Femur (tissue), 1 donor: ENCODE measurements around the gene PMEL.
"Not testable (repeated sequence)": the region's sequence is repeated elsewhere in the genome, so short reads cannot be mapped to it uniquely, and the experiment has no call there.

ENCODE experiments used
- DNase-seq: peaks from one replicate; pipeline ENCODE4 v3.0.0-alpha.2; 2017

PMEL gene

GRCh38 chr12:55982319-55982936 is 16.6 kb upstream of the PMEL start:
- DNase-seq, result no peak

DNA sequence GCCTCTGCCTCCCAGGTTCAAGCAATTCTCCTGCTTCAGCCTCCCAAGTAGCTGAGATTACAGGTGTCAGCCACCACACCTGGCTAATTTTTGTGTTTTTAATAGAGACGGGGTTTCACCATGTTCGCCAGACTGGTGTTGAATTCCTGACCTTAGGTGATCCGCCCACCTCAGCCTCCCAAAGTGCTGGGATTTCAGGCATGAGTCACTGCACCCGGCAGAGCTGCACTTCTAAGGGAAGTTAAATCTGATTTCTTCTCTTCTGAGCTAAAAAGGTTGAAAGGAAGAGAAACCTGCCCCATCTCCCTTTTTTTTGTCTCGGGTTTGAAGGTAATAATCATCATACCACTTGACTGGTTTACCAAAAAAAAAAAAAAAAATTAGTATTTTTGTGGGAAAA is 16.0 kb upstream of the PMEL start:
- DNase-seq, result not testable (repeated sequence)

GRCh38 chr12:55979069-55979468 is 13.2 kb upstream of the PMEL start:
- no peak for DNase-seq

- DNase-seq, result no peak
Measured at GRCh38 chr12:55978393-55978792, 12.6 kb upstream of the PMEL start.

DNA sequence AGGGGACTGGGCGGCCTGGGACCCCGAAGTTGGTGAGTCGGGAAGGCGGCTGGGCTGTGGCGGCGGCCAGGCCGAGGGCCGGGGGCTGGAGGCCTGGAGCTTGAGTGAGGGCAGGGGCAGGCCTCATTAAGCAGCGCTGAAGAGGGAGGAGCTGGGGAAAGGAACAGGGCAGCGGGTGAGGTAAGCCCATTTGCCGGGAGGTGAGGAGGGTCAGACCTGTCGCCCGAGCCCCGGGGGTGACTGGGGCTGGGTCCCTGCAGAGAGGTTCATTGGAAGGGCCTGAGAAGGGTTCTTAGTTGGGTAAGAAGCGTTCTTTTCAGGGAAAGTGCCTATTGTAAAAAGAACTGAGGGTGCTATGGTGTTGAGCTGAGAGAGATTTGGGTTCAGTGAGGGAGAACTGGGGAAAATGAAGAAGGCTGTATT is 8.5 kb upstream of the PMEL start:
- peak; percentile 67 for DNase-seq

DNA sequence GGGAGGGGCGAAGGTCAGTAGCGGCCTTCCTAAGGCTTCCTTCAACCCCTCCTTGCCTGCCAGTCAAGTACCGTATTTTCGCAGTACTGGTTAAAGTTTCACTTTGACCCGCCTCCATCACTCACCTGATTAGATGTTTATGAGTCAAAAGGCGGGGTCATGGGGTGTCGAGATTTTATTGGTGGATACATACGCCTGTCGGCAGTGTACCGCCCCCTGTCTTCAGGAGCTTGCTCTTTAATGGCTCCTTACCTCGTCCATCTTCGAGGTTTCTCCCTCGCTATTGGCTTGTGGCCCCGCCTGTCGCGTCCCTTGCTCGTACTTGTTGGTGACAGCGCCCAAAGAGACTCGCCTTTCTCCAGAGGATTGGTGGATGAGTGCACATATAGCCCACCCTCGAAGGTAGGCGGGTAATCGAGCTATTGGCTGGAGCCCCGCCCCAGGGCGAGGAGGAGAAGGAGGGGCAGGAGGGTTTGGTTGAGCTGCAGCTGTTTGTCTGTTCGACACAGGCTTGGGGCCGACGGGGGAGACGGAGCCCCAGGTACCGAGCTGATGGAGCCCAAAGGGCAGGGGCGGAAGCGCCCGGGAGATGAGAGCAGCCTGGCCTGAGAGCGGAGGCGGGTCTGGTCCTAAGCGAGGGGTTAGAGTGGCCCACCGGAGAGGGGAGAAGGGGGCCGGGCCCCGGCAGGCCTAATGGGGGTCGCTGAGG is 7.9 kb upstream of the PMEL start, which contains the start of gene RAB5B:
Gene RAB5B (plus strand): TSS at position 480 of the 709 bp plus-strand sequence. CDS start 12,883 bp downstream, outside the sequence.
- peak; percentile 100 for DNase-seq

GRCh38 chr12:55972911-55973598 is 7.2 kb upstream of the PMEL start:
- no peak for DNase-seq

DNA sequence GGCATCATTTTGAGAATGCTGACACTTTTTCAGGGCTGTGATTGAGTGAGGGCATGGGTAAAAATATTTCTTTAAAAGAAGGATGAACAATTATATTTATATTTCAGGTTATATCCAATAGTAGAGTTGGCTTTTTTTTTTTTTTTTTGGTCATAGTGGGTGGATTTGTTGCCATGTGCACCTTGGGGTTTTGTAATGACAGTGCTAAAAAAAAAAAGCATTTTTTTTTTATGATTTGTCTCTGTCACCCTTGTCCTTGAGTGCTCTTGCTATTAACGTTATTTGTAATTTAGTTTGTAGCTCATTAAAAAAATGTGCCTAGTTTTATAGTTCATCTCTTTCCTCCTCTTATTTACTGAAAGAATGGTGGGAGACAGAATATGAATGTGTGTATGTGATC is 6.6 kb upstream of the PMEL start:
- no peak for DNase-seq

DNA sequence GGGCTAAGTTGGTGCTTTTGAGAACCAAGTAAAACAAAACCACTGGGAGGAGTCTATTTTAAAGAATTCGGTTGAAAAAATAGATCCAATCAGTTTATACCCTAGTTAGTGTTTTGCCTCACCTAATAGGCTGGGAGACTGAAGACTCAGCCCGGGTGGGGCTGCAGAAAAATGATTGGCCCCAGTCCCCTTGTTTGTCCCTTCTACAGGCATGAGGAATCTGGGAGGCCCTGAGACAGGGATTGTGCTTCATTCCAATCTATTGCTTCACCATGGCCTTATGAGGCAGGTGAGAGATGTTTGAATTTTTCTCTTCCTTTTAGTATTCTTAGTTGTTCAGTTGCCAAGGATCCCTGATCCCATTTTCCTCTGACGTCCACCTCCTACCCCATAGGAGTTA is 6.2 kb upstream of the PMEL start:
- DNase-seq, result no peak

DNA sequence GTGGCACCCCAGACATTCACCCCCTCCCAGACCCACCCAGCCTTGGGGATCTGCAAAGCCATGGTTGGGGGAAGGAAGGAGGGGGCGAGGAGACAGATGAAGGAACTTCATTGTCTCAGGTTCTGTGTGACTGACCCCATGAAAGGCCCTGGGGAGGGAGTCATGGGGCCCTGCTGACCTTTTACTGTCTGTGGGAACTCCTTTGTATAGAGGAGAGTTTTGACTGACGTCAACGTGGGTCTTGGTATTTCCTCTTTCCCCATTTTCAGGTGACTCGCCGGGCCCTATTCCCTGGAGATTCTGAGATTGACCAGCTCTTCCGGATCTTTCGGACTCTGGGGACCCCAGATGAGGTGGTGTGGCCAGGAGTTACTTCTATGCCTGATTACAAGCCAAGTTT is 4.9 kb upstream of the PMEL start:
- no peak for DNase-seq

- no peak for DNase-seq
Measured at GRCh38 chr12:55969356-55969755, 3.5 kb upstream of the PMEL start.

GRCh38 chr12:55966408-55967281 is 803 bp upstream of the PMEL start, which contains the start of gene CDK2:
CDK2 (plus strand) TSS chr12:55966830; CDS start chr12:55967009, 179 bp downstream.
- DNase-seq, result peak; percentile 95

GRCh38 chr12:55965240-55965639 is 602 bp downstream of the PMEL start:
- DNase-seq, result no peak

GRCh38 chr12:55963760-55964159 is 2.1 kb downstream of the PMEL start:
- no peak for DNase-seq

DNA sequence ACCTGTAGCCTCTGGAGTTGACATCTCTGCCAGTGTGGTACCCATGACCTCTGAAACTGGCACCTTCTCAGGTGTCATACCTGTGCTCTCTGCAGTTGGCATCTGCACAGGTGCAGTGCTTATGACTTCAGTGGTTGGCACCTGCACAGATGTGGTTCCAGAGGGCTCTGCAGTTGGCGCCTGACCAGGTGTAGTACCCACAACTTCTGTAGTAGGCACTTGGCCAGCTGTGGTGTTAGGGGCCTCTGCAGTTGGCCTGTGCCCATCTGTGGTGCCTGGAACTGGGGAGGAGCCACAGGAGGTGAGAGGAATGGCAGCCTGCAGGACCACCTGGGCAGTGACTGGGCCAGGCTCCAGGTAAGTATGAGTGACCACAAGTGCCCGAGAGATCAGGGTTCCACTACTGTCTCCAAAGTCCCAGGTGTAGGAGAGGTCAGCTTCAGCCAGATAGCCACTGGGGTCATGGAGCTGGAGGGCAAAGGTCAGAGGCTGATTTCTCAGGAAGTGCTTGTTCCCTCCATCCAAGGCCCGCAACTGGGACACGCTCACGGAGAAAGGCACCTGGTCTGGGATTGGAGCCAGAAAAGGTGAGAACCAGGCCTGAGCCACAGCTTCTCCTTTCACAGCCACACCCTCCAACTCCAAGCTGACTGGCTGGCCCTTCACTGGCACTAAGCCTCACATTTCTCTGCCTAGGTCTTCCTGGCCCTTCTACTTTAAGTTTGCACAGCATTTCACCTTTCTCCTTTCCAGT is 8.6 kb downstream of the PMEL start:
- DNase-seq, result peak; percentile 19

DNA sequence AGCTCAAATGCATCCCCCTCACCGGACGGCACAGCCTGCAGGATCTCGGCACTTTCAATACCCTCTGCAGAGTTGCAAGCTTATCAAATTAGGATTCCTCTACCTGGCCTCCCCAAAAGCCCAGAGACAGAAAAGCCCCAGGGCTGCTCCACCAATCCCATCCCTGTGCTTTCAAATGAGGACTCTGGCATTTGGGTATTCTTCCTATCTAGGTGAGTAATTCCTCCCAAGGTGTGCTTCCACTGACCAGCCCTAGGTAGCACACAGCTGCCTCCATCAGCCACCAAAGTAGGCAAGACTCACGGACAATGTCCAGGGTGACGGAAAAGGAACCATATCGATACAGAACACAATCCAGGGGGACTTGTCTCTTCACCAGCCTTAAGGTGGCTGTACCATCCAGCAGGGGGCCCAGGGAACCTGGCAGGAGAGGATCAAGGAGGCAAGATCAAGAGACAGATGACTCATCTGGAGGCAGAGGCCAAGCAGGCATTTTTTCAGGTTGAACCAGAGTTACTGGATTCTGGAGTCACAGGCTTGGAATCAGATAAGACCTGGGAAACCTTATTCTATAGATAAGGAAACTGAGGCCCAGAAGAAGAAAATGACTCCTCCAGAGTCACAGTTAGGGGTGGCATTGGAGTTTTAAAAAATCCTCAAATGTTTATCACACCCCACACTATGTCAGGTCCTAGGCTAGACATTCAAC is 9.9 kb downstream of the PMEL start:
- peak; percentile 21 for DNase-seq

DNA sequence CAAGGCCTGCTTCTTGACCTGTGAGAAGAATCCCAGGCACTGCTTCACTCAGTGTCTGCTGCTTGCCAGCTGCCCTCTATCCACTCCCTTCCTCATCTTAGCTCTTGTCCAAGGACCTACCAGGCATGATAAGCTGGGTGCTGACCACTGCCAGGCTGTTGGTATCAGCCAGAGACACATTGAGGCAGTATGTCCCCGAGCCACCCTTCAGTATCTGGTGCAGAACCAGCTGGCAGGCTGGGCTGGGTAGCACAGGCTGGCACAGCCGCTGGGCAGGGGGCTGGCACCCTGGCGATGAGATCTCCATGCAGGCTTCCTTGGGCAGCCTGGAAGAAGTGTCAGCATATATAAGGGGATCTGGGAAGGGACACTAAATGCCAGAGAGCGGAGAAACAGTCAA is 10.5 kb downstream of the PMEL start:
- no peak for DNase-seq

DNA sequence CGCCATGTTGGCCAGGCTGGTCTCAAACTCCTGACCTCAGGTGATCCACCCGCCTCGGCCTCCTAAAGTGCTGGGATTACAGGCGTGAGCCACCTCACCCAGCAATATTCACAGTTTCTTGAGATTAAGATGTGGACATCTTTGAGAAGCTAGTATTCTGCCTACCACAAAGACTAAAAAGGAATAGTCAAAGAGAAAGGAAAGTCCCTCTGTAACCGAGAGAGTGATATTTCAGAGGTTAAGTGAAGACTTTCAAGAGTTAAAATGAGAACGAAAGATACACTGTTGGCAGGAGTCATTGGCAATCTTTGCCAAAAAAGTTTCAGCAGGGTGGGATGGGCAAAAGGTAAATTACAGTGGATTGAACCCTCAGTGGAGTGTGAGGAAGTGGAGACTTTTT is 19.3 kb downstream of the PMEL start:
- no peak for DNase-seq

DNA sequence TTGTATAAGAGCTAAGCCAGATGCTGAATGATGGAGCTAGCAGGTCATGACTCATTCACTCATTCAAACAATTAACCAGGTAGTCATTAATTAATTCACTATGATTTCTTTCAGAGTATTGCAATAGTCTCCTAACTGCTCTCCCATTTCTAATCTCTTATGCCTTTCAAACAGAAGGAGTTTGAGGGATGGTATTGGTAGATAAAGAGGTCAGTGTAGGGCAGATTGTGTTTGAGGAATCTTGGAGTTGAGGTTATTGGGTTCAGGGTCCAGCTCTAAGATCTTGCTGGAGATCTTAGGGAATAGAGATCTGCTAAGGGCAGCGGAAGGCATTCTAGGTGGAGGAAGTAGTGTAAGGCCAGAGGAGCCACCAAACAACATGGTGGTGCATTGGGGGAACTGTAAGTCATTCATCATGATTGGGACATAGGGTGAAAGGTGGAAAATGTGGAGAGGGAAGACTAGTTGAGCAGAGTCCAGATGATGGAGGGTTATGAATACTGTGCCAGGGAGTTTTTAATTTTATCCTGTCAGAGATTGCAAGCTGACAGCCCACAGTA is 23.2 kb downstream of the PMEL start:
- no peak for DNase-seq

DNA sequence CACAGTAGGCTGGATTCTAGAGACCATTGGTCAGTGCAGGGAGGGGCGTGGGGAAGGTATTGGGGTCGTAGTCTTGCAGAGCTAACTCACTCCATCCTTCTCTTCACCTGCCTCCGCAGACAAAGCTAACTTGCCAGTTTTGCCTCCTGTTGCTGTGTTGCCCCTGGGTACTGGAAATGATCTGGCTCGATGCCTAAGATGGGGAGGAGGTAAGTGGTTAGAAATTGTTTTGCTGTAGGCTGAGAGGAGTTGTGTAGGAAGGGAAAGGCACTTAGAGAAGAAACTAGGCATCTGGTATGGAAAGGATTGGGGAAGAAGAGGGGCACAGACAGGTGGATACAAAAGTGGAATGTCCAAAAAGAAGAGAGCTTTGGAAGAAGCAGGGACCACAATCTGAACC is 23.8 kb downstream of the PMEL start:
- DNase-seq, result no peak

GRCh38 chr12:55940065-55940732 is 25.6 kb downstream of the PMEL start:
- DNase-seq, result peak; percentile 90
